Measurements from ENCODE around the gene LRCH2.

The LRCH2 gene

GRCh38 chrX:115189646-115190635 is 44.0 kb downstream of the LRCH2 start:
- H3K4me2 ChIP-seq (ENCODE audit: low read length), result no peak overlapping the region

DNA sequence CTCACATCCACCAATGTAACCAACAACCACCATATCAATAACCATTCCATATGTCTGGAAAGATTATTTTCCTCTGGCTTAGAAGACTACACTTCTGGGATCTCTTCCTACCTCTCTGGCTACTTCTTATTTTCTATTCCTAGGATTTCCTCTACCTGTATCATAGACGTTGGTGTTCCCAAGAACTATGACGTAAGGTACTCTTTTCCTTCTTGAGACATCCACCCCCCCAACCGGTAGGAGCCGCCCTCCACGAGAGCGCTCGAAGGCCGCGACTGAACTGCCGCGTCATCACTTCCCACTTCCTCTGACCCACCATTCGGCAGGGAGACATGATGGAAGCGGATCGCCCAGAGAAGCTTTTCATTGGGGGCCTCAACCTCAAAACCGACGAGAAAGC is 44.8 kb downstream of the LRCH2 start, which contains the start of gene RBMXL3:
Gene RBMXL3 (plus strand): TSS at position 301 of the 400 bp plus-strand sequence. CDS start 32 bp downstream, at position 333.
- H3K4me3 ChIP-seq (ENCODE audit: low read length), result no peak within 1 kb of the TSS
- no peaks in the 10 kb centered on the region for H3K36me3 ChIP-seq (replicated peaks; ENCODE audit: low read depth, low read length)
- no peak within 1 kb of the TSS for H3K9ac ChIP-seq (ENCODE audit: low read length)
- no peaks in the 10 kb centered on the region for H3K27me3 ChIP-seq (ENCODE audit: low read depth, low read length)
- H4K20me1 ChIP-seq (ENCODE audit: insufficient read depth, low read length), result no peaks in the 10 kb centered on the region
- H2AFZ ChIP-seq (ENCODE audit: low read depth, low read length), result no peak within 1 kb of the TSS
- H3K9me3 ChIP-seq (ENCODE audit: insufficient read depth, low read length), result no peaks in the 10 kb centered on the region
- no peaks in the 10 kb centered on the region for H3K4me1 ChIP-seq (ENCODE audit: low read length)
- no peak within 1 kb of the TSS for H3K27ac ChIP-seq (ENCODE audit: low read length)
- TF ChIP-seq, protein P1, sequence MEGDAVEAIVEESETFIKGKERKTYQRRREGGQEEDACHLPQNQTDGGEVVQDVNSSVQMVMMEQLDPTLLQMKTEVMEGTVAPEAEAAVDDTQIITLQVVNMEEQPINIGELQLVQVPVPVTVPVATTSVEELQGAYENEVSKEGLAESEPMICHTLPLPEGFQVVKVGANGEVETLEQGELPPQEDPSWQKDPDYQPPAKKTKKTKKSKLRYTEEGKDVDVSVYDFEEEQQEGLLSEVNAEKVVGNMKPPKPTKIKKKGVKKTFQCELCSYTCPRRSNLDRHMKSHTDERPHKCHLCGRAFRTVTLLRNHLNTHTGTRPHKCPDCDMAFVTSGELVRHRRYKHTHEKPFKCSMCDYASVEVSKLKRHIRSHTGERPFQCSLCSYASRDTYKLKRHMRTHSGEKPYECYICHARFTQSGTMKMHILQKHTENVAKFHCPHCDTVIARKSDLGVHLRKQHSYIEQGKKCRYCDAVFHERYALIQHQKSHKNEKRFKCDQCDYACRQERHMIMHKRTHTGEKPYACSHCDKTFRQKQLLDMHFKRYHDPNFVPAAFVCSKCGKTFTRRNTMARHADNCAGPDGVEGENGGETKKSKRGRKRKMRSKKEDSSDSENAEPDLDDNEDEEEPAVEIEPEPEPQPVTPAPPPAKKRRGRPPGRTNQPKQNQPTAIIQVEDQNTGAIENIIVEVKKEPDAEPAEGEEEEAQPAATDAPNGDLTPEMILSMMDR (IDR thresholded peaks at IDR 0.05; ENCODE audit: low read depth, low read length), result no peak
- no peak for TF ChIP-seq EZH2phosphoT487 (IDR thresholded peaks at IDR 0.05; ENCODE audit: low read depth)
- no peak within 1 kb of the TSS for H3K4me2 ChIP-seq (ENCODE audit: low read length)
- H3K79me2 ChIP-seq (ENCODE audit: low read length), result no peaks in the 10 kb centered on the region

More at GRCh38 chrX:115189646-115190635, 44.0 kb downstream of the LRCH2 start:
- Histone ChIP-seq H3K79me2 (ENCODE audit: low read length) (no peaks in the 10 kb centered on the region), H3K36me3 (replicated peaks; ENCODE audit: low read depth, low read length) (no peaks in the 10 kb centered on the region), H4K20me1 (ENCODE audit: insufficient read depth, low read length) (no peaks in the 10 kb centered on the region), H3K4me3 (ENCODE audit: low read length) (no peak overlapping the region), H3K9ac (ENCODE audit: low read length) (no peak overlapping the region), H3K27me3 (ENCODE audit: low read depth, low read length) (no peaks in the 10 kb centered on the region), H3K27ac (ENCODE audit: low read length) (no peak overlapping the region), H3K4me1 (ENCODE audit: low read length) (no peaks in the 10 kb centered on the region), H2AFZ (ENCODE audit: low read depth, low read length) (no peak overlapping the region), H3K9me3 (ENCODE audit: insufficient read depth, low read length) (no peaks in the 10 kb centered on the region)
- TF ChIP-seq, protein P1 (IDR thresholded peaks at IDR 0.05; ENCODE audit: low read depth, low read length), result no peak
- no peak for TF ChIP-seq EZH2phosphoT487 (IDR thresholded peaks at IDR 0.05; ENCODE audit: low read depth)

- H2AFZ ChIP-seq (ENCODE audit: low read depth, low read length), result no peak overlapping the region
- no peak for TF ChIP-seq EZH2phosphoT487 (IDR thresholded peaks at IDR 0.05; ENCODE audit: low read depth)
- TF ChIP-seq, protein P1 (IDR thresholded peaks at IDR 0.05; ENCODE audit: low read depth, low read length), result no peak
- no peak overlapping the region for H3K27ac ChIP-seq (ENCODE audit: low read length)
- H3K79me2 ChIP-seq (ENCODE audit: low read length), result no peaks in the 10 kb centered on the region
- H3K27me3 ChIP-seq (ENCODE audit: low read depth, low read length), result no peaks in the 10 kb centered on the region
- H3K4me2 ChIP-seq (ENCODE audit: low read length), result no peak overlapping the region
- no peak overlapping the region for H3K4me3 ChIP-seq (ENCODE audit: low read length)
- no peaks in the 10 kb centered on the region for H3K36me3 ChIP-seq (replicated peaks; ENCODE audit: low read depth, low read length)
- no peaks in the 10 kb centered on the region for H4K20me1 ChIP-seq (ENCODE audit: insufficient read depth, low read length)
- H3K4me1 ChIP-seq (ENCODE audit: low read length), result no peaks in the 10 kb centered on the region
- no peaks in the 10 kb centered on the region for H3K9me3 ChIP-seq (ENCODE audit: insufficient read depth, low read length)
- no peak overlapping the region for H3K9ac ChIP-seq (ENCODE audit: low read length)
Measured at GRCh38 chrX:115183980-115184379, 49.9 kb downstream of the LRCH2 start.

GRCh38 chrX:115178473-115178872 is 55.4 kb downstream of the LRCH2 start:
- TF ChIP-seq, protein P1 (IDR thresholded peaks at IDR 0.05; ENCODE audit: low read depth, low read length), result no peak

More at GRCh38 chrX:115178473-115178872, 55.4 kb downstream of the LRCH2 start:
- H2AFZ ChIP-seq (ENCODE audit: low read depth, low read length), result no peak overlapping the region
- no peak overlapping the region for H3K9ac ChIP-seq (ENCODE audit: low read length)
- no peaks in the 10 kb centered on the region for H3K9me3 ChIP-seq (ENCODE audit: insufficient read depth, low read length)
- H3K79me2 ChIP-seq (ENCODE audit: low read length), result no peaks in the 10 kb centered on the region
- H3K4me1 ChIP-seq (ENCODE audit: low read length), result no peaks in the 10 kb centered on the region
- no peak overlapping the region for H3K27ac ChIP-seq (ENCODE audit: low read length)
- H3K4me3 ChIP-seq (ENCODE audit: low read length), result no peak overlapping the region
- no peaks in the 10 kb centered on the region for H3K36me3 ChIP-seq (replicated peaks; ENCODE audit: low read depth, low read length)
- no peaks in the 10 kb centered on the region for H3K27me3 ChIP-seq (ENCODE audit: low read depth, low read length)
- H3K4me2 ChIP-seq (ENCODE audit: low read length), result no peak overlapping the region
- H4K20me1 ChIP-seq (ENCODE audit: insufficient read depth, low read length), result no peaks in the 10 kb centered on the region
